ENCODE measurements around the gene EXOC3. TPM values are rescaled to one million over a fixed set of nuclear protein-coding genes. Genes with fewer than 3 reads are reported as not detected.

EXOC3 gene
- 24.6 to 34.1 TPM (median 32.7 TPM) in 5 replicates for total RNA-seq (2022; extraction: Qiagen RNA extraction)

DNA sequence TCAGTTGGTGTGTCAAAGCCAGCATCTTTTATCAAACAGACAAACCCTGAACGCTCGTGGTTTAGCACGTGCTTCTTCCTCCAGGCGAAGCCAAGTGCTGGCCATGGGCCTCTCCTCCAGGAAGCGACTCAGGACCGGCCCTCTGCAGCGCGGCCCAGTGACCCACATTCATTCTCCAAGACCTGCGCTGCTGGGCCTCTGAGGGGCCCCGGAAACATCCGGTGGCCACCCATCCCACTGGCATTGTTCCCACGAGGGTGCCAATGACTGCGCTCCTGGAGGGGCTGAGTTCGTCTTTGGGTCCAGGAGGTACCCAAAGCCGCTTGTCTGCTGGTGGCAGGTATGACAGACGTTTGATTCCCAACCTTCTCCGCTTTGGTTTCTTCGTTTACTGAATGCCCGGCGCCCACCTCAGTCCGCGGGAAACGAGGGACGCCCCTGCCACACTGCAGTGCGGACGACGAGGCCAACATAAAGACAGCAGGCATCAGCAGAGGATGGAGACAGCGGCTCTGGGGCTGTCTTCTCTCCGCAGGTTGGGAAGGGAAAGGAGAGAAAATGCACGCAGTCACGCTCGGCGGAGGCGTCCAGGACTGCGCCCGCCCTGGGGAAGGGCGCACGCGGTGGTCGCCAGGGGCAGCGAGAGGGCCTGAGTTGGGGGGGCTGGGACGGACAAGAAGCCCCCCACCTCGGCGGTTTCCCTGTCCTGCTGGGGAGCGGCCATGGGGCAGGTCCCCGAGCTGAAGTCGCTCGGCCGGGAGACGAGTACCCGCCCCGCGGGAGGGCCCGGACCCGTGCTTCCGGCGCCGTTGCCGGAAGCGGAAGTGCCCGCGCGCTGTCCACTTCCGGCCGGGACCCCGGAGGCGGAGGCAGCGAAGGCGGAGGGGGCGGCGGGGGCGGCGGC is at the start of gene EXOC3:
TSS of gene EXOC3 (plus strand) at position 842 of the 904 bp plus-strand sequence. CDS start 3,030 bp downstream, outside the sequence.

Other genes starting within 250 kb of the EXOC3 start
- gene CCDC127, start 225.0 kb upstream of the EXOC3 start, total RNA-seq (2022; extraction: Qiagen RNA extraction) = 5.6 to 6.9 TPM (median 6.5 TPM) in 5 replicates
- gene SDHA, start 224.9 kb upstream of the EXOC3 start, total RNA-seq (2022; extraction: Qiagen RNA extraction) = 99.0 to 127 TPM (median 123 TPM) in 5 replicates
- gene PDCD6, start 171.5 kb upstream of the EXOC3 start, total RNA-seq (2022; extraction: Qiagen RNA extraction) = 153 to 193 TPM (median 177 TPM) in 5 replicates
- 3.8 to 5.5 TPM (median 5.4 TPM) in 5 replicates for gene AHRR, start 121.5 kb upstream of the EXOC3 start, total RNA-seq (2022; extraction: Qiagen RNA extraction)
- gene SLC9A3, start 81.3 kb downstream of the EXOC3 start, total RNA-seq (2022; extraction: Qiagen RNA extraction) = 1.7 to 2.3 TPM (median 2.1 TPM) in 5 replicates
- 7.3 to 10.1 TPM (median 9.5 TPM) in 5 replicates for gene CEP72, start 169.2 kb downstream of the EXOC3 start, total RNA-seq (2022; extraction: Qiagen RNA extraction)